HG02571 (cell line): ENCODE measurements around the gene SORCS2.

Experiments used
- ATAC-seq: cut with Tn5 transposase; IDR thresholded peaks from one replicate; pipeline ENCODE4 v1.9.1; 2021; ENCODE audit warnings: mild to moderate bottlenecking, moderate library complexity; ENCODE audit not compliant: unreplicated experiment

Gene SORCS2

GRCh38 chr4:7366180-7366945 is 174.0 kb downstream of the SORCS2 start:
- ATAC-seq: no peak

GRCh38 chr4:7366954-7367353 is 174.6 kb downstream of the SORCS2 start:
- ATAC-seq: no peak

GRCh38 chr4:7367406-7367805 is 175.1 kb downstream of the SORCS2 start:
- no peak for ATAC-seq

GRCh38 chr4:7367864-7368277 is 175.5 kb downstream of the SORCS2 start:
- no peak for ATAC-seq

GRCh38 chr4:7368296-7368695 is 176.0 kb downstream of the SORCS2 start:
- ATAC-seq: no peak

GRCh38 chr4:7369511-7369910 is 177.2 kb downstream of the SORCS2 start:
- ATAC-seq: no peak

- no peak for ATAC-seq
Observed at GRCh38 chr4:7370038-7370437, 177.7 kb downstream of the SORCS2 start.

GRCh38 chr4:7371210-7371941 is 179.0 kb downstream of the SORCS2 start:
- ATAC-seq: no peak

GRCh38 chr4:7372673-7373072 is 180.3 kb downstream of the SORCS2 start:
- ATAC-seq: no peak

- ATAC-seq: no peak
Observed at GRCh38 chr4:7374571-7374970, 182.2 kb downstream of the SORCS2 start.

GRCh38 chr4:7375427-7375826 is 183.1 kb downstream of the SORCS2 start:
- no peak for ATAC-seq

- ATAC-seq: no peak
Observed at GRCh38 chr4:7377223-7377865, 185.0 kb downstream of the SORCS2 start.

- no peak for ATAC-seq
Observed at GRCh38 chr4:7379186-7379585, 186.8 kb downstream of the SORCS2 start.

GRCh38 chr4:7379719-7380118 is 187.4 kb downstream of the SORCS2 start:
- ATAC-seq: no peak

- no peak for ATAC-seq
Observed at GRCh38 chr4:7381221-7381889, 189.0 kb downstream of the SORCS2 start.

GRCh38 chr4:7381890-7382633 is 189.7 kb downstream of the SORCS2 start:
- ATAC-seq: no peak

- no peak for ATAC-seq
Observed at GRCh38 chr4:7382634-7383014, 190.3 kb downstream of the SORCS2 start.

GRCh38 chr4:7383266-7383665 is 190.9 kb downstream of the SORCS2 start:
- no peak for ATAC-seq

GRCh38 chr4:7384003-7384928 is 191.9 kb downstream of the SORCS2 start:
- no peak for ATAC-seq
